Choroid plexus epithelial cell (primary cell): ENCODE data around the gene PHF12.
"Not testable (repeated sequence)": the region's sequence is repeated elsewhere in the genome, so short reads cannot be mapped to it uniquely, and the experiment has no call there.

Experiments
- DNase-seq: peaks from one replicate; pipeline ENCODE4 v3.0.0-alpha.2; 2010; ENCODE audit warnings: low read depth
- H3K4me3 ChIP-seq: 2 replicates; pipeline ENCODE4 v1.5.1; 2011; ENCODE audit warnings: low read depth, mild to moderate bottlenecking, control low read depth, low read length, moderate library complexity
- CTCF ChIP-seq: conservative IDR thresholded peaks from 2 replicates; pipeline ENCODE4 v1.5.1; 2011; ENCODE audit warnings: low read depth, mild to moderate bottlenecking, control low read depth, inconsistent platforms, low read length, moderate library complexity

PHF12 gene

GRCh38 chr17:28898527-28898955, 52.8 kb downstream of the PHF12 start:
- H3K4me3 ChIP-seq = no peak overlapping the region
- no peak for DNase-seq
- TF ChIP-seq CTCF = no peak

- peak overlapping the region; percentile 73 for H3K4me3 ChIP-seq
- no peak for DNase-seq
- no peak for TF ChIP-seq CTCF
Observed at GRCh38 chr17:28897769-28898526, 53.4 kb downstream of the PHF12 start.

GRCh38 chr17:28896884-28897768, 54.2 kb downstream of the PHF12 start, which contains the start of gene FLOT2:
FLOT2 (minus strand) TSS chr17:28897733; CDS start chr17:28897574, 159 bp downstream.
- peak; percentile 37 for TF ChIP-seq CTCF
- peak within 1 kb of the TSS; percentile 73 for H3K4me3 ChIP-seq
- peak; percentile 73 for DNase-seq

- H3K4me3 ChIP-seq = peak overlapping the region; percentile 73
- DNase-seq = no peak
- peak; percentile 1 for TF ChIP-seq CTCF
Observed at GRCh38 chr17:28896491-28896883, 54.8 kb downstream of the PHF12 start.

- no peak for TF ChIP-seq CTCF
- H3K4me3 ChIP-seq = no peak overlapping the region
- DNase-seq = no peak
Observed at GRCh38 chr17:28895794-28896447, 55.4 kb downstream of the PHF12 start.

GRCh38 chr17:28893248-28894183, 57.8 kb downstream of the PHF12 start:
- DNase-seq, H3K4me3 ChIP-seq: not testable (repeated sequence)
